Activated naive CD4-positive, alpha-beta T cell treated with Interleukin-2 at 50 U/mL for 16 hours (primary cell): ENCODE results near the gene SLC25A6.
"Not testable (repeated sequence)": the region's sequence is repeated elsewhere in the genome, so short reads cannot be mapped to it uniquely, and the experiment has no call there.

Experiments used
- DNase-seq: peaks from one replicate; pipeline ENCODE4 v3.0.0-alpha.2; 2020

SLC25A6 gene

DNA sequence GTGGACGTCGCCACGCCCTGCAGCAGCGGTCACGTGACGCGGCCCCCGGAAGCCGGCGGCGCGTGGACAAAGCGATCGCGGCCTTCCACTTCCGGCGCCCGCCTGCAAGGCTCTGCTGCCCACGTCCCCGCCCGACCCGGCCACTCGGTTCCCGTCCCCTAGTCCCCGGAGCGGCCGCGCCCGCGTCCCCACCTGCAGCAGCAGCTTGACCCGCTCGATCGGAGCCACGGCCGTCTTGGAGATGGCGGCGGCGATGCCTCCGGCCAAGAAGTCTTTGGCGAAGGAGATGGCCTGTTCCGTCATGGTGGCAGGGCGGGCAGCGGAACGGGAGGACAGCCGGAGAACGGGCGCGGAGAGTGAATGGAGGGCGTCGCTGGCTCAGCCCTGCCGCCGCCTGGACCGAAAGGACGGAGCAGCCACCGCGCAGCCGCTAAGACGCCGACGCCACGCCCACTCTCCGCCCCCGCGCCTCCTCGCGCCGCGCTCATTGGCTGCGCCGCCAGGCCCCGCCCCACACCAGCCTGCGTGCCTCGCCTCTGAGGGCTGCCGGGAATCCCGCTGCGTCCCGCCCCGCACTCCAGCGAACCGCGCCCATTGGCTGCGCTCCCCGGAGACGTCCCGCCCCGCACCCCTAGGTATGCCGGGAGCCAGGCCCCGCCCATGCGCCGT lies at the start of gene SLC25A6:
TSS of gene SLC25A6 (minus strand) at position 407 of the 669 bp plus-strand sequence. CDS start at position 303, 104 bp downstream.
- DNase-seq: peak; percentile 100

- no peak for DNase-seq
Measured at GRCh38 chrX:1440506-1440905, 48.6 kb upstream of the SLC25A6 start.

- no peak for DNase-seq
Measured at GRCh38 chrX:1435241-1435895, 43.5 kb upstream of the SLC25A6 start.

- no peak for DNase-seq
Measured at GRCh38 chrX:1434871-1435240, 42.9 kb upstream of the SLC25A6 start.

DNA sequence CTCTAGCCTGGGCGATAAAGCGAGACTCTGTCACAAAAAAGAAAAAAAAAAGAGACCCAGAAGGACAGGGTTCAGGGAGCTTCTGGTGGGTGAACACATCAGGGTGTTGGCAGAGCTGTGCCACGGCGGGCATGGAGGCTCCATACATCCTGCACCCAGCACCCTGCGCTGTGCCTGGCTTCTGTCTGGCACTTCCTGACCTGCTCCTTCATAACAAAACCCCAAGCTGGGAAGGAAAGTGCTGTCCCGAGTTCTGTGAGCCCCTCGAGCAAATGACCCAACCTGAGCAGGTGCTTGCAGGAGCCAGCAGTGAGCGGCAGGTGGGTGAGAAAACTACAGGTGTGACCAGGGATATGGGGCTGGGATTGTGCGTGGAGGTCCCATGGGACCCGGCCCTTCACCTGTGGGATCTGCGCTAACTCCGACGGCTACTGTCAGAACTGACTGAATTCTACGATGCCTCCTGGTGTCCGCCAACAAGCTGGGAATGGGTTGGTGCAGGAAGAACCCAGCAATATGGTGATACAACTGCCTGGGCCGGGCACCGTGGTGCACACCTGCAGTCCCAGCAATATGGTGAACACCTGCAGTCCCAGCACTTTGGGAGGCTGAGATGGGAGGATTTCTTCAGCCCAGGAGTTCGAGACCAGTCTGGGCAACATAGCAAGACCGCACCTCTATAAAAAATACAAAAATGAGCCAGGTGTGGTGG lies 41.9 kb upstream of the SLC25A6 start:
- no peak for DNase-seq

- no peak for DNase-seq
Measured at GRCh38 chrX:1430451-1430850, 38.5 kb upstream of the SLC25A6 start.

GRCh38 chrX:1427756-1428155 lies 35.8 kb upstream of the SLC25A6 start:
- no peak for DNase-seq

- not testable (repeated sequence) for DNase-seq
Measured at GRCh38 chrX:1426321-1426720, 34.4 kb upstream of the SLC25A6 start.

- DNase-seq: no peak
Measured at GRCh38 chrX:1425381-1425780, 33.5 kb upstream of the SLC25A6 start.

- DNase-seq: no peak
Measured at GRCh38 chrX:1424147-1424851, 32.4 kb upstream of the SLC25A6 start.

GRCh38 chrX:1423215-1423614 lies 31.3 kb upstream of the SLC25A6 start:
- DNase-seq: no peak

- DNase-seq: no peak
Measured at GRCh38 chrX:1422135-1422465, 30.2 kb upstream of the SLC25A6 start.

DNA sequence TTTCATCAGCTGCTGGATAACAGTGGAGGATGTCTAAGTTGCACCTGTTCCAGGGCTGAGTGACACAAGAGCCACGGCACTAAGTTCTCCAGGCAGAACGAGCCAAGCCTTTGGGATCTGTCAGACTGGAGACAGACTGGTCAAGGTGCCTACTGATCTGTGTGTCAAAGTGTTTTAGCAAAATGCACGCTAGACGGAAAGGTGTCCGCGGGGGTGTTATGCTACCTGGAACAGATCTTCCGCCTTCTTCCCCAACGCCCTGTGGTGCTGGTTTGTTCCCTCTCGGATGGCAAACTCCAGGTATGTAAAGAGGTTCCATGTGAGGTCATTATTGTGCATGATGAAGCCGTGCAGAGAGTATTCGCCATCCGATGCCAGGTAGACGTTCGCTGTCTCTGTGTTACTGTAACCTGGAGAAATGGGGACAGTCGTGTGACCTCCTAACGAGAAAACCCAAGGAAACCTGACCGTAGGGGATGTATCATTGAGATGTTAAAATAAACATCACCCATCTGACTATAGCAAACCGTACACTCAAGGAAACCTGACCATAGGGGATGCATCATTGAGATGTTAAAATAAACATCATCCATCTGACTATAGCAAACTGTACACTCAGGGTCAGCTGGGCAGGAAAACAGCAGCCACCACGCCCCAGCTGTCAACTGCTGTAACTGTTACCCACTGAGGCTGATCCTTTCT lies 29.7 kb upstream of the SLC25A6 start:
- DNase-seq: no peak

- no peak for DNase-seq
Measured at GRCh38 chrX:1420371-1420770, 28.5 kb upstream of the SLC25A6 start.

GRCh38 chrX:1419545-1420355 lies 27.8 kb upstream of the SLC25A6 start:
- no peak for DNase-seq

- no peak for DNase-seq
Measured at GRCh38 chrX:1418901-1419544, 27.1 kb upstream of the SLC25A6 start.

DNA sequence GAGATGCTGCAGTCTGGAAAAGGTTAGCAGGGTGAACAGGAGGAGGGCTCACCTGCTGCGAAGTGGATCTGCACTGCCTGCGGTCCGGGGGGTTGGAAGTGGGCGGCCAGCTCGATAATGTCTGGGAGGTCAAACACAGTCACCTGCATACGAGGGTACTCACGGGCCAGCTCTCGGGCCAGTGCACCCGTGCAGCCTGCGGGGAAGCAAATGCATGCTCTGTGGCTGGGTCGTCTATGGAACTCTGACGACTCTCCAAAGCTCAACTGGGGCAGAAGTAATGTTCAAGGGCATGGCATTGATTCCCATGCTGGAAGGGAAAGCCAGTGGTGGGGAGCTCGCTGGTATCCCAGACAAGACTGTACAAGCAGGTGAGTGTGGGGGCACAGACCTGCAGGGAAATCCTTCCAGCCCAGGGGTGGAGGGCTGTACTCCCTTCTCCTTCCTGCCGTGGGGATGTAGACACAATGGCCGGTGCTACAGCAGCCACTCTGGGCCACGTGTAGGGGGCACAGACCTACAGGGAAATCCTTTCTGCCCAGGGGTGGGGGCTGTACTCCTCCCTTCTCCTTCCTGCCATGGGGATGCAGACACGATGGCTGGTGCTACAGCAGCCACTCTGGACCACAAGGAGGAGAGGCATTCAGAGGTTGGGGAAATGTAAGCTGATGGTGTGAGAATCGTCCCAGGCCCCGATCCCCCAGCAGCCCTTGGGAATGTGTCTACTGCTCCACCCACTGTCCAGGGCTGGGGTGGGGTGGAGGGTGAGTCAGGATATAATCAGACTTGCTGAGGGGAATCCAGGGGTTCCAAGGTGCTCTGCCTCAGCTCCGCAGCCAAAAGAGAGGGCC lies 26.2 kb upstream of the SLC25A6 start:
- DNase-seq: no peak

DNA sequence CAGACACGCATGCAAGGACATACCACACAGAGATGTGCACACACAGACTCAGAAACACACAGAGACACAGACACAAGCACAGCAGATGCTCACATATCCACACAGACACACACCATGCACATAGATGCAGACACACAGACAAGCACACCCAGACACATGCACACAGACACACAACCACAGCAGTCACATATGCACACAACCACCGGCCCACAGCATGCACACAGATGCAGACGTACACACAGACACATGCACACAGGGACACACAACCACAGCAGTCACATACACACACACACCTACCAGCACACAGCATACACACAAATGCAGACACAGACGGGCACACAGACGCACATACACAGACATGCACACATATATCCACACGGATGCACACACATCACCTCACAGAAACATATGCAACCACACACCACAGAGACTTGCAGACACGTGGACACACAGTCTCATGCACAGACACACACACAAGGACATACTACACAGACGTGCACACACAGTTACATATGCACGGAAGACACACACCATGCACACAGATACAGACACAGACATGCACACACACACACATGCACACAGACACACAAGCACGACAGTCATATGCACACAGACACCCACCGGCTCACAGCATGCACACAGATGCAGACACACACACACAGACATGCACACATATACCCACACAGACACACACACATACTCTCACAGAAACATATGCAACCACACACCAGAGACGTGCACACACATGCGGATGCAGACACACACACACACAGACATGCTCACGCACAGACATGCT lies 25.2 kb upstream of the SLC25A6 start:
- no peak for DNase-seq

DNA sequence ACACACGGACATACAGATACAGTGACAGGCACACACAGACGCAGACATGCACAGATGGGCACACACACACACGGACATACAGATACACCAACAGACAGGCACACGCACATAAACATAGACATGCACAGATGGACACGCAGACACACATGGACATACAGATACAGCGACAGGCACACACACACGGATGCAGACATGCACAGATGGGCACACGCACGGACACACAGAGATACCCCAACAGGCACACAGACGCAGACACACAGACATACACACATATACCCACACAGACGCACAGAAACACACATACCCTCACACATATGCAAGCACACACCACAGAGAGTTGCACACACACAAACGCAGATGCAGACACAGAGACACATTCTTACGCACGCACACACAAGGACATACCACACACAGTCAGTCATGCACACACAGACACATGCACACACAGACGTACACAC lies 24.4 kb upstream of the SLC25A6 start:
- no peak for DNase-seq
